ENCODE data around the gene SPEG.

Gene SPEG

GRCh38 chr2:219483451-219484342 lies 49.1 kb downstream of the SPEG start:
- H3K4me3 ChIP-seq (ENCODE audit: control insufficient read depth, low read depth, low read length), result no peak overlapping the region
- no peak for DNase-seq (ENCODE audit: low read depth)

DNA sequence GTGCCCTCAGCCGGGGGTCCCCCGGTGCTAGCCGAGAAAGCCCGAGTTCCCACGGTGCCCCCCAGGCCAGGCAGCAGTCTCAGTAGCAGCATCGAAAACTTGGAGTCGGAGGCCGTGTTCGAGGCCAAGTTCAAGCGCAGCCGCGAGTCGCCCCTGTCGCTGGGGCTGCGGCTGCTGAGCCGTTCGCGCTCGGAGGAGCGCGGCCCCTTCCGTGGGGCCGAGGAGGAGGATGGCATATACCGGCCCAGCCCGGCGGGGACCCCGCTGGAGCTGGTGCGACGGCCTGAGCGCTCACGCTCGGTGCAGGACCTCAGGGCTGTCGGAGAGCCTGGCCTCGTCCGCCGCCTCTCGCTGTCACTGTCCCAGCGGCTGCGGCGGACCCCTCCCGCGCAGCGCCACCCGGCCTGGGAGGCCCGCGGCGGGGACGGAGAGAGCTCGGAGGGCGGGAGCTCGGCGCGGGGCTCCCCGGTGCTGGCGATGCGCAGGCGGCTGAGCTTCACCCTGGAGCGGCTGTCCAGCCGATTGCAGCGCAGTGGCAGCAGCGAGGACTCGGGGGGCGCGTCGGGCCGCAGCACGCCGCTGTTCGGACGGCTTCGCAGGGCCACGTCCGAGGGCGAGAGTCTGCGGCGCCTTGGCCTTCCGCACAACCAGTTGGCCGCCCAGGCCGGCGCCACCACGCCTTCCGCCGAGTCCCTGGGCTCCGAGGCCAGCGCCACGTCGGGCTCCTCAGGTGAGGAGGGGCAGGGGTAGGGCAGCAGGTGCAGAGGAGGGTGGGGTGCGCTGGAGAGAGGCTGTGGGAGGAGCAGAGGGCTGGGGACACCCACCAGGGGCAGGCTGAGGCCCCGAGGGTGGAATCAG lies 49.9 kb downstream of the SPEG start:
- TF ChIP-seq CTCF (conservative IDR thresholded peaks at IDR 0.05; ENCODE audit: control insufficient read depth, insufficient read depth, low read depth, low read length), result no peak
- H3K4me3 ChIP-seq (ENCODE audit: control insufficient read depth, low read depth, low read length), result no peak overlapping the region
- DNase-seq (ENCODE audit: low read depth), result no peak

More at GRCh38 chr2:219483451-219484342, 49.1 kb downstream of the SPEG start:
- no peak for TF ChIP-seq CTCF (conservative IDR thresholded peaks at IDR 0.05; ENCODE audit: control insufficient read depth, insufficient read depth, low read depth, low read length)

- H3K4me3 ChIP-seq (ENCODE audit: control insufficient read depth, low read depth, low read length), result no peak overlapping the region
- no peak for TF ChIP-seq CTCF (conservative IDR thresholded peaks at IDR 0.05; ENCODE audit: control insufficient read depth, insufficient read depth, low read depth, low read length)
These were observed 50.5 kb downstream of the SPEG start for GRCh38 chr2:219485201-219485580.

DNA sequence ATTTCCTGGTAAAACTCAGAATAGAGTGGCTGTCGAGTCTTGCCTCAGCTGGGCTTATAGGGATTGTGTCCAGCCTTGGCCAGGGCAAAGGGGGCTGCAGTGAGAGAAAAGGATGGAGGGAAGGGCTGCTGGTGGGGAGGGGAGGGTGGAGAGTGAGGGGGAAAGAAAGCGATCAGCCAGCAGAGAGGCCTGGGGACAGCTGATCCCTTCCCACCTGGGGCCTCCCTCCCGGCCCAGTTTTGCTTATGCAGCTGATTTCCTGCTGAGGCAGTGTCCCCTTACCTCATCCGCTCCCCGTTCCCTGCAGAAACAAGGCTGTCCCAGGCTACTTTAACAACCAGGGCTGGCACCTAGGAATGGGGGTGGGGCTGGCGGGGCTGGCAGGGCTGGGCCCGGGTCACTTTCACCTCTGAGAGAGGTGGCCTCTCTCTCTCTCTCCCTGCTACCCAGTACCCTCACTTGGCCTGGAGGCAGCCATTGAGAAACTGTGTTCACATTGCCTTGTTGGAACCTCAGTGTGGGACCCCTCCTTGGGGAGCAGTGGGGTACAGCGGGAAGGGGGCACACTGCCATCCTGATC lies 51.8 kb downstream of the SPEG start:
- H3K4me3 ChIP-seq (ENCODE audit: control insufficient read depth, low read depth, low read length), result no peak overlapping the region
- DNase-seq (ENCODE audit: low read depth), result no peak
- no peak for TF ChIP-seq CTCF (conservative IDR thresholded peaks at IDR 0.05; ENCODE audit: control insufficient read depth, insufficient read depth, low read depth, low read length)

More at GRCh38 chr2:219485201-219485580, 50.5 kb downstream of the SPEG start:
- DNase-seq (ENCODE audit: low read depth), result no peak

- DNase-seq (ENCODE audit: low read depth), result no peak
- TF ChIP-seq CTCF (conservative IDR thresholded peaks at IDR 0.05; ENCODE audit: control insufficient read depth, insufficient read depth, low read depth, low read length), result no peak
- no peak overlapping the region for H3K4me3 ChIP-seq (ENCODE audit: control insufficient read depth, low read depth, low read length)
These were observed 53.7 kb downstream of the SPEG start for GRCh38 chr2:219488149-219488843.

GRCh38 chr2:219488844-219489194 lies 54.2 kb downstream of the SPEG start:
- no peak overlapping the region for H3K4me3 ChIP-seq (ENCODE audit: control insufficient read depth, low read depth, low read length)
- no peak for TF ChIP-seq CTCF (conservative IDR thresholded peaks at IDR 0.05; ENCODE audit: control insufficient read depth, insufficient read depth, low read depth, low read length)

More at GRCh38 chr2:219488844-219489194, 54.2 kb downstream of the SPEG start:
- no peak for DNase-seq (ENCODE audit: low read depth)

All from fibroblast of mammary gland (primary cell).